Upper lobe of left lung (tissue), 6 donors: Measurements from ENCODE around the gene DAD1. TPM values are rescaled to one million over a fixed set of nuclear protein-coding genes. Genes with fewer than 3 reads are reported as not detected.

Source experiments
- ATAC-seq, 2 donors: fragments of 200-7000 bp; cut with Tn5 transposase; one replicate each; pipeline ENCODE4 v1.9.1; 2022; ENCODE audit warnings: mild to moderate bottlenecking in 2 of 2, moderate library complexity in 2 of 2; ENCODE audit not compliant: low FRiP score in 2 of 2
- DNase-seq, 2 donors: peaks; one replicate each; pipeline ENCODE4 v3.0.0-alpha.2; 2019 to 2020
- H3K27ac ChIP-seq, 4 donors: fragments of 200-600 bp; sonication (generic); one replicate each; pipeline ENCODE4 v1.5.1; 2016 to 2019
- H3K27me3 ChIP-seq, 4 donors: fragments of 200-600 bp; sonication (generic); one replicate each; pipeline ENCODE4 v1.5.1; 2017 to 2019
- H3K36me3 ChIP-seq, 4 donors: fragments of 200-600 bp; sonication (generic); one replicate each; pipeline ENCODE4 v1.5.1; 2016 to 2019
- H3K4me1 ChIP-seq, 4 donors: fragments of 200-600 bp; sonication (generic); one replicate each; pipeline ENCODE4 v1.5.1; 2018 to 2019
- H3K4me3 ChIP-seq, 4 donors: fragments of 200-600 bp; sonication (generic); one replicate each; pipeline ENCODE4 v1.5.1; 2017 to 2019; ENCODE audit warnings: mild to moderate bottlenecking in 2 of 4, moderate library complexity in 1 of 4
- H3K9me3 ChIP-seq, 4 donors: fragments of 200-600 bp; sonication (generic); one replicate each; pipeline ENCODE4 v1.5.1; 2018 to 2019
- EP300 ChIP-seq, 4 donors: sonication (generic); formaldehyde crosslinking; IDR thresholded peaks; one replicate each; pipeline ENCODE4 v1.5.1; 2017; ENCODE audit warnings: antibody characterized with exemption in 4 of 4, control low read depth in 2 of 4
- POLR2A ChIP-seq, 4 donors: fragments of 450-650 bp; IDR thresholded peaks; one replicate each; pipeline ENCODE4 v1.5.1; 2016 to 2017; ENCODE audit warnings: antibody characterized with exemption in 4 of 4, mild to moderate bottlenecking in 2 of 4
- POLR2AphosphoS5 ChIP-seq, 2 donors: sonication (generic); formaldehyde crosslinking; IDR thresholded peaks; one replicate each; pipeline ENCODE4 v1.5.1; 2017; ENCODE audit warnings: antibody characterized with exemption in 2 of 2
- whole genome bisulfite sequencing, 2 donors: methylation state at CpG; one replicate each; pipeline ENCODE4 v1.1.5; 2017 to 2018; 5-methylcytosine and 5-hydroxymethylcytosine counted together
- total RNA-seq, 6 donors: library from RNA; depleted of rRNA in 4 of 6; stranded (reverse); fragments of >200 nt in 4 of 6; gene quantifications; one replicate each; pipeline versions ENCODE4 v1.1.0 to v1.2.1, GENCODE V29; 2016 to 2021
- TF ChIP-seq, protein P1 (sequence below), 6 experiments: fragments of 450-650 bp in 4 of 6; fragments of 200-600 bp in 2 of 6; sonication (generic) in 2 of 6; IDR thresholded peaks; one replicate each; pipeline ENCODE4 v1.5.1; 2016 to 2019; ENCODE audit warnings: antibody characterized with exemption in 6 of 6
- donor health status: DM: no; HTN: no; CAD: no; lungs with moderate emphysema.
- donor health status: DM: no; HTN: yes; CAD: no; lungs with severe emphysema.

DAD1 gene
- total RNA-seq, 6 donors from 2014 or later, result 8.4 to 188 (median 134) TPM

DNA sequence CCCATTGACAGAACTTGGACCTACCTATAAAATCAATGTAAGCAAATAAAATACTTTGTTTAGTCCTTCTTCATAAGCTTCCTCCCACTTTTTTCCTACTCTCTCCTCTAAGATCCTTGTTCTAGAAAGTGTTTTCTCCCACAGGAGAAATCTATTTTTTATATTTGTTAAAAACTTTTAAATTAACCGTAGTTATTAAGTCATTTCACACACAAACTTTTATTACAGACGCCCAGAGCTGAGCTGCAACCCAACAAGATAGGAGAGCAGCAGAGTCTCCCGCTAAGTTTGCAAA, 27.7 kb downstream of the DAD1 start:
- DNase-seq, result no peak
- peaks cover 54 to 69% (median 62%) of the 10 kb centered on the region in 4 donors for H3K4me1 ChIP-seq
- ATAC-seq, result no peak
- no peaks in the 10 kb centered on the region for H3K9me3 ChIP-seq
- no peaks in the 10 kb centered on the region for H3K27me3 ChIP-seq
- H3K27ac ChIP-seq, result peak overlapping the region; percentile 50 to 82 (median 70)
- H3K36me3 ChIP-seq, result peaks cover 7 to 25% (median 11%) of the 10 kb centered on the region in 4 donors
- WGBS, 2 donors, result 41 to 42% methylated on average over 3 of the region's 3 CpGs
- TF ChIP-seq, protein P1, sequence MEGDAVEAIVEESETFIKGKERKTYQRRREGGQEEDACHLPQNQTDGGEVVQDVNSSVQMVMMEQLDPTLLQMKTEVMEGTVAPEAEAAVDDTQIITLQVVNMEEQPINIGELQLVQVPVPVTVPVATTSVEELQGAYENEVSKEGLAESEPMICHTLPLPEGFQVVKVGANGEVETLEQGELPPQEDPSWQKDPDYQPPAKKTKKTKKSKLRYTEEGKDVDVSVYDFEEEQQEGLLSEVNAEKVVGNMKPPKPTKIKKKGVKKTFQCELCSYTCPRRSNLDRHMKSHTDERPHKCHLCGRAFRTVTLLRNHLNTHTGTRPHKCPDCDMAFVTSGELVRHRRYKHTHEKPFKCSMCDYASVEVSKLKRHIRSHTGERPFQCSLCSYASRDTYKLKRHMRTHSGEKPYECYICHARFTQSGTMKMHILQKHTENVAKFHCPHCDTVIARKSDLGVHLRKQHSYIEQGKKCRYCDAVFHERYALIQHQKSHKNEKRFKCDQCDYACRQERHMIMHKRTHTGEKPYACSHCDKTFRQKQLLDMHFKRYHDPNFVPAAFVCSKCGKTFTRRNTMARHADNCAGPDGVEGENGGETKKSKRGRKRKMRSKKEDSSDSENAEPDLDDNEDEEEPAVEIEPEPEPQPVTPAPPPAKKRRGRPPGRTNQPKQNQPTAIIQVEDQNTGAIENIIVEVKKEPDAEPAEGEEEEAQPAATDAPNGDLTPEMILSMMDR (IDR thresholded peaks at IDR 0.05), result no peak
- H3K4me3 ChIP-seq, result no peak overlapping the region

DNA sequence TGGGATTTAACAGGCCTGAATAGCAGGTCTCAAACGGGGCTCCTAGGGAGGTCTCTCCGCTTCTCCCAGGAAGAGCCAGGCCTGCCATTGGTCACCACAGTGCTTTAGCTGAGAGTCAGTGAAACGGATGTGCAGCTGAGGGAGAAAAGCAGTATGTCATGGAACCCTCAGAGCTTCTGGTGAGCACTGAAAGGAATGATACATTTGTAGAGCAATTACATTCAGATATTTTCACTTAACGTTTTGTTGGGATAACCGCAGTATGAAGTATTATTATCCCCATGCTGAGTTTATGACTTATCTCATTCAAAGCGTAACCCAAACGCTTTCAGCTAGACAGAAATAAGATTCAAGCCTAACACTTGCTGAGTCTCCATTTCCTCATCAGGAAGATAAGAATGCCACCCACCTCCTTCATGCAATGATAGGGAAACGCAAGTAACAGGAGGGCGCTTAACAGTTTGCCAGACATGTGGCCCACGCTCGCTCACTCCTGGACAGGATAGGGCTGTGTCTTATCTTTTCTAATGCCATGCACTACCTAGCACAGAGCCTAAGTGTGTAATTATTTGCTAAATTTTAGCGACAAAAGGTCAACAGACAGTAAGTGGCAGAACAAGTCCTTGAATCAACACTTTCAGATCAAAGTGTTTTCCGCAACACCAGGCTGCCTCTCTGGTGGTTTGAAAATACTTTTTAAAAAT, 28.2 kb downstream of the DAD1 start:
- peak in 1 of 4 donors; percentile 90 for TF ChIP-seq EP300 (IDR thresholded peaks at IDR 0.05)
- TF ChIP-seq POLR2A (IDR thresholded peaks at IDR 0.05), result no peak
- TF ChIP-seq, protein P1 (IDR thresholded peaks at IDR 0.05), result no peak
- TF ChIP-seq POLR2AphosphoS5 (IDR thresholded peaks at IDR 0.05), result peak in 1 of 2 donors; percentile 33
- H3K4me3 ChIP-seq, result no peak overlapping the region
- H3K27me3 ChIP-seq, result no peaks in the 10 kb centered on the region
- DNase-seq, result no peak
- peak; percentile 15 to 80 for ATAC-seq
- H3K9me3 ChIP-seq, result no peaks in the 10 kb centered on the region
- peaks cover 59 to 69% (median 63%) of the 10 kb centered on the region in 4 donors for H3K4me1 ChIP-seq
- peaks cover 7 to 20% (median 11%) of the 10 kb centered on the region in 4 donors for H3K36me3 ChIP-seq
- WGBS, 2 donors, result 42 to 49% methylated on average over 13 of the region's 13 CpGs
- peak overlapping the region; percentile 61 to 82 (median 70) for H3K27ac ChIP-seq

DNA sequence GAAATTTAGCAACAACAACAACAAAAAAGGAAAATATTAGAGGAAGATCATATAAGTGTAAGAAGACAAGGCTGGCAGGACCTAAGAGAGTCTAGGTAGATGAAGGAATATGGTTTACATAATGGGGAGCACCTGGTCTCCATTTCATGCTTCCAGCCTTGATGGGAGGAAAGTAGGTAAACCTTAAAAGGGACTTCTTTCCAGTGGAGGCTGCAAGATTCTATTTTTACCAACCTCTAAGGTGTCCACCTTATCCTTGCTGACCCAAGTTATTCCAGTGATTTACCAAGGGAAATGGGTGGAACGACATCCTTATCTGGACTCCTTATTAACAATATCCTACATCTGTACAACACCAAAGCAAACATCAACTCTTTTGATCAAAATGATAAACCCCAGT, 30.0 kb downstream of the DAD1 start:
- peaks cover 52 to 68% (median 63%) of the 10 kb centered on the region in 4 donors for H3K4me1 ChIP-seq
- no peaks in the 10 kb centered on the region for H3K9me3 ChIP-seq
- peak overlapping the region; percentile 45 to 82 (median 54) for H3K27ac ChIP-seq

DNA sequence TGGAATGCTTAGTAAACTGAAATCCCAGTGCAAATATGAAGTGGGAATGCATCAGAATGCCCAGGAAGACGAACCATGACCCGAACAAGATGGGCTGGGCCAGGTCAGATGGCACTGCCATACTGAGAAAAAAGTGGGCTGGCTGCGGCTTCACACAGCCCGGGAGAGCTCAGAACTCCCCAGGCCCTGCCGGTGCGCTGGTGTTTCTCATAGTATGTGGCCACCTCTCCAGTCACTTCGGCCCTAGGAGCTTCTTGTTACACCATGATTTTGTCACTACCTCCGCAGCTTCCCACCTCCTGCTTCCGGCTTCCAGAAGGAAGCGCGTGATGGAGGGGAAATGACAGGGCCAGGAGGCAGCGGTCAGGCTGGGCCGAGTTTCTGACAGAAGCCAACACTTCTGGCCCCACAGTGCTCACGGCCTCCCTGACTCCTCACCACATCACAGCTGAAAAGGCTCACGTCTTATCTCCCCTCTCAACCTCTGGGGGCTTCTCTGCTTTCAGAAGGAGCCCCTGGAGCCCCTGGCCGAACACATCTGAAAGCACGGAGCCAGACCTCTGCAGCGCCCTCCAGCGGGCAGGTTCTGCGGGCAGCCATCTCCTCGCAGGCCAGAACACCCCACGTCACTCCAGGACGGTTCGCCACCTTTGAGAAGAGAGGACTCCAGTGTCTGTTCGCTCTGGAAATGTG, 30.7 kb downstream of the DAD1 start:
- TF ChIP-seq POLR2AphosphoS5 (IDR thresholded peaks at IDR 0.05), result no peak
- TF ChIP-seq, protein P1 (IDR thresholded peaks at IDR 0.05), result peak in 3 of 6 experiments; percentile 4 to 12 (median 6)
- Histone ChIP-seq H3K4me3 (no peak overlapping the region), H3K27me3 (no peaks in the 10 kb centered on the region), H3K4me1 (peaks cover 52 to 68% (median 63%) of the 10 kb centered on the region in 4 donors), H3K9me3 (no peaks in the 10 kb centered on the region), H3K36me3 (peaks cover 0 to under 1% (median 0%) of the 10 kb centered on the region in 4 donors), H3K27ac (peak overlapping the region; percentile 45 to 82 (median 54))
- no peak for ATAC-seq
- peak in 1 of 2 donors; percentile 72 for DNase-seq
- 84 to 88% methylated on average over 23 to 25 of the region's 25 CpGs for WGBS, 2 donors

More for the DNA sequence above, 30.0 kb downstream of the DAD1 start:
- Histone ChIP-seq H3K27me3 (no peaks in the 10 kb centered on the region), H3K36me3 (peaks cover 0 to 7% (median 4%) of the 10 kb centered on the region in 4 donors), H3K4me3 (no peak overlapping the region)
- TF ChIP-seq POLR2A (IDR thresholded peaks at IDR 0.05), result no peak
- no peak for TF ChIP-seq EP300 (IDR thresholded peaks at IDR 0.05)
- TF ChIP-seq POLR2AphosphoS5 (IDR thresholded peaks at IDR 0.05), result no peak
- TF ChIP-seq, protein P1 (IDR thresholded peaks at IDR 0.05), result no peak
- ATAC-seq (no peak), DNase-seq (no peak)
- WGBS, 2 donors, result 42 to 61% methylated on average over 1 of the region's 1 CpG
